WTC11 (cell line): Measurements from ENCODE around the gene ULK4. TPM values are rescaled to one million over a fixed set of nuclear protein-coding genes. Genes with fewer than 3 reads are reported as not detected.

Source experiments
- ATAC-seq: fragments of 200-7000 bp; cut with Tn5 transposase; 2 replicates; pipeline ENCODE4 v1.10.0; 2021; ENCODE audit warnings: mild to moderate bottlenecking, moderate library complexity
- CTCF ChIA-PET: fragments of 300-600 bp; sonication (Branson Sonifier 250); formaldehyde crosslinking; loops from one replicate; lab custom pipeline; 2021; ENCODE audit warnings: antibody characterized with exemption; lab: Charles Lee
- POLR2A ChIA-PET: fragments of 350-600 bp; sonication (Branson Sonifier 250); formaldehyde crosslinking; loops from one replicate; lab custom pipeline; 2021; ENCODE audit warnings: antibody characterized with exemption; lab: Charles Lee
- DNase-seq: peaks from one replicate; pipeline ENCODE4 v3.0.0; 2021; ENCODE audit warnings: low spot score
- H3K27ac Mint-ChIP-seq: 2 replicates; pipeline ENCODE4 v1.8.0; 2021; ENCODE audit warnings: mixed read lengths
- H3K27me3 Mint-ChIP-seq: 2 replicates; pipeline ENCODE4 v1.8.0; 2021; ENCODE audit warnings: low read depth, mild to moderate bottlenecking, moderate library complexity, mixed read lengths
- H3K36me3 Mint-ChIP-seq: 2 replicates; pipeline ENCODE4 v1.8.0; 2021; ENCODE audit warnings: mixed read lengths
- H3K4me1 Mint-ChIP-seq: 2 replicates; pipeline ENCODE4 v1.8.0; 2022; ENCODE audit warnings: mixed read lengths
- H3K4me3 Mint-ChIP-seq: 2 replicates; pipeline ENCODE4 v1.8.0; 2021; ENCODE audit warnings: mild to moderate bottlenecking, moderate library complexity, mixed read lengths
- H3K9me3 Mint-ChIP-seq: 2 replicates; pipeline ENCODE4 v1.8.0; 2021; ENCODE audit warnings: mixed read lengths
- ARID4B ChIP-seq: sonication (generic); formaldehyde crosslinking; IDR thresholded peaks from 2 replicates; pipeline ENCODE4 v1.8.0; 2023; ENCODE audit warnings: missing genetic modification reagents, mild to moderate bottlenecking, borderline replicate concordance
- ATF2 ChIP-seq: sonication (generic); formaldehyde crosslinking; IDR thresholded peaks from 2 replicates; pipeline ENCODE4 v1.8.1; 2022; ENCODE audit warnings: low read depth, missing genetic modification reagents, borderline replicate concordance
- CBFB ChIP-seq: sonication (generic); formaldehyde crosslinking; IDR thresholded peaks from 2 replicates; pipeline ENCODE4 v1.8.1; 2022; ENCODE audit warnings: mild to moderate bottlenecking, low read depth, missing genetic modification reagents
- CDX4 ChIP-seq: fragments of 250-450 bp; sonication (Bioruptor Pico); IDR thresholded peaks from 2 replicates; pipeline ENCODE4 v1.9.0; 2021; ENCODE audit warnings: moderate library complexity, mild to moderate bottlenecking, inconsistent platforms, borderline replicate concordance
- CREM ChIP-seq: sonication (generic); formaldehyde crosslinking; IDR thresholded peaks from 2 replicates; pipeline ENCODE4 v1.8.1; 2022; ENCODE audit warnings: mild to moderate bottlenecking, missing genetic modification reagents, moderate library complexity
- ELF4 ChIP-seq: sonication (generic); formaldehyde crosslinking; IDR thresholded peaks from 2 replicates; pipeline ENCODE4 v1.8.1; 2022; ENCODE audit warnings: low read depth, mild to moderate bottlenecking, moderate library complexity, missing genetic modification reagents
- EMX1 ChIP-seq: fragments of 250-450 bp; sonication (Bioruptor Pico); IDR thresholded peaks from 2 replicates; pipeline ENCODE4 v1.8.0; 2021; ENCODE audit warnings: mild to moderate bottlenecking
- ETV6 ChIP-seq: sonication (generic); formaldehyde crosslinking; IDR thresholded peaks from 2 replicates; pipeline ENCODE4 v1.8.1; 2022; ENCODE audit warnings: mild to moderate bottlenecking, missing genetic modification reagents
- FOXJ3 ChIP-seq: sonication (generic); formaldehyde crosslinking; IDR thresholded peaks from 2 replicates; pipeline ENCODE4 v1.9.0; 2021; ENCODE audit warnings: missing genetic modification reagents, mild to moderate bottlenecking, borderline replicate concordance
- FOXP1 ChIP-seq: sonication (generic); formaldehyde crosslinking; IDR thresholded peaks from 2 replicates; pipeline ENCODE4 v1.8.0; 2022; ENCODE audit warnings: missing genetic modification reagents, mild to moderate bottlenecking, moderate library complexity, borderline replicate concordance
- KAT7 ChIP-seq: sonication (generic); formaldehyde crosslinking; IDR thresholded peaks from 2 replicates; pipeline ENCODE4 v1.8.1; 2023; ENCODE audit warnings: missing genetic modification reagents, mild to moderate bottlenecking, borderline replicate concordance
- MAX ChIP-seq: sonication (generic); formaldehyde crosslinking; IDR thresholded peaks from 2 replicates; pipeline ENCODE4 v1.8.0; 2022; ENCODE audit warnings: mild to moderate bottlenecking, missing genetic modification reagents
- PRDM15 ChIP-seq: sonication (generic); formaldehyde crosslinking; IDR thresholded peaks from 2 replicates; pipeline ENCODE4 v1.8.0; 2022; ENCODE audit warnings: missing genetic modification reagents
- SOX15 ChIP-seq: fragments of 250-450 bp; sonication (Bioruptor Pico); IDR thresholded peaks from 2 replicates; pipeline ENCODE4 v1.9.0; 2021; ENCODE audit warnings: mild to moderate bottlenecking
- SP1 ChIP-seq: sonication (generic); formaldehyde crosslinking; conservative IDR thresholded peaks from 2 replicates; pipeline ENCODE4 v1.8.1; 2022; ENCODE audit warnings: missing genetic modification reagents
- ZNF138 ChIP-seq: sonication (generic); formaldehyde crosslinking; conservative IDR thresholded peaks from 2 replicates; pipeline ENCODE4 v1.8.1; 2022; ENCODE audit warnings: mild to moderate bottlenecking, moderate library complexity, missing genetic modification reagents
- ZNF423 ChIP-seq: fragments of 250-450 bp; sonication (Bioruptor Pico); IDR thresholded peaks from 2 replicates; pipeline ENCODE4 v2.1.2; 2022; ENCODE audit warnings: mild to moderate bottlenecking, moderate library complexity
- ZNF532 ChIP-seq: fragments of 250-450 bp; sonication (Bioruptor Pico); IDR thresholded peaks from 2 replicates; pipeline ENCODE4 v1.9.0; 2021; ENCODE audit warnings: mild to moderate bottlenecking, borderline replicate concordance
- ZNF671 ChIP-seq: fragments of 250-450 bp; sonication (Bioruptor Pico); IDR thresholded peaks from 2 replicates; pipeline ENCODE4 v1.8.0; 2021; ENCODE audit warnings: mild to moderate bottlenecking
- total RNA-seq: library from RNA; stranded (reverse); gene quantifications from 3 replicates; pipeline ENCODE4 v1.2.3, GENCODE V29; 2021

The ULK4 gene
- total RNA-seq, 1 experiment from 2014 or later = 9.2 TPM

GRCh38 chr3:41307065-41307464 lies 654.8 kb downstream of the ULK4 start:
- no peak for DNase-seq
- H3K4me1 Mint-ChIP-seq = no peaks in the 10 kb centered on the region
- ChIA-PET CTCF (no interaction called here), POLR2A (no interaction called here)
- 0 out of 2 replicates have a peak, but pooled peaks cover 3% of the 10 kb centered on the region for H3K36me3 Mint-ChIP-seq
- TF ChIP-seq ZNF671 = no peak
- no peak for TF ChIP-seq ZNF423
- no peak for TF ChIP-seq SOX15 (CRISPR knock-in tag)
- no peak for TF ChIP-seq ETV6 (CRISPR knock-in tag)
- TF ChIP-seq MAX (CRISPR knock-in tag) = no peak
- TF ChIP-seq ATF2 (CRISPR knock-in tag) = no peak
- TF ChIP-seq FOXP1 (CRISPR knock-in tag) = no peak
- no peak for TF ChIP-seq EMX1 (CRISPR knock-in tag)
- TF ChIP-seq CREM (CRISPR knock-in tag) = no peak
- TF ChIP-seq KAT7 (CRISPR knock-in tag) = no peak
- H3K9me3 Mint-ChIP-seq = no peaks in the 10 kb centered on the region
- no peak for ATAC-seq
- H3K27ac Mint-ChIP-seq = no peak overlapping the region
- H3K4me3 Mint-ChIP-seq = no peak overlapping the region
- no peaks in the 10 kb centered on the region for H3K27me3 Mint-ChIP-seq

GRCh38 chr3:41304593-41304992 lies 657.3 kb downstream of the ULK4 start:
- Mint-ChIP-seq H3K27ac (no peak overlapping the region; the same call in 1 of the 2 replicates), H3K4me1 (peaks cover 8% of the 10 kb centered on the region), H3K36me3 (0 out of 2 replicates have a peak, but pooled peaks cover 3% of the 10 kb centered on the region), H3K4me3 (no peak overlapping the region), H3K27me3 (no peaks in the 10 kb centered on the region), H3K9me3 (no peaks in the 10 kb centered on the region)
- POLR2A ChIA-PET = interaction anchor here (0.5 kb wide), 1 partner anchor 165 kb away, joined by 8 read pairs; no protein-coding TSS in a partner anchor
- TF ChIP-seq ARID4B (no peak), CDX4 (CRISPR knock-in tag) (no peak), CBFB (CRISPR knock-in tag) (no peak)
- no peak for ATAC-seq
- CTCF ChIA-PET = no interaction called here
- DNase-seq = no peak

GRCh38 chr3:41302295-41302694 lies 659.6 kb downstream of the ULK4 start:
- ChIA-PET CTCF (no interaction called here), POLR2A (no interaction called here)
- H3K27me3 Mint-ChIP-seq = no peaks in the 10 kb centered on the region
- no peak overlapping the region for H3K27ac Mint-ChIP-seq
- H3K36me3 Mint-ChIP-seq = 0 out of 2 replicates have a peak, but pooled peaks cover 3% of the 10 kb centered on the region
- DNase-seq (no peak), ATAC-seq (no peak)
- peaks cover 8% of the 10 kb centered on the region for H3K4me1 Mint-ChIP-seq
- no peak overlapping the region for H3K4me3 Mint-ChIP-seq
- no peaks in the 10 kb centered on the region for H3K9me3 Mint-ChIP-seq
- TF ChIP-seq ELF4 (no peak), ZNF138 (no peak), FOXJ3 (CRISPR knock-in tag) (no peak), PRDM15 (CRISPR knock-in tag) (no peak), SP1 (CRISPR knock-in tag) (no peak), ZNF532 (no peak)
